ENCODE data around the gene CXCL6.

CXCL6 gene
- total RNA-seq, result 0 reads per million in 3 donors

DNA sequence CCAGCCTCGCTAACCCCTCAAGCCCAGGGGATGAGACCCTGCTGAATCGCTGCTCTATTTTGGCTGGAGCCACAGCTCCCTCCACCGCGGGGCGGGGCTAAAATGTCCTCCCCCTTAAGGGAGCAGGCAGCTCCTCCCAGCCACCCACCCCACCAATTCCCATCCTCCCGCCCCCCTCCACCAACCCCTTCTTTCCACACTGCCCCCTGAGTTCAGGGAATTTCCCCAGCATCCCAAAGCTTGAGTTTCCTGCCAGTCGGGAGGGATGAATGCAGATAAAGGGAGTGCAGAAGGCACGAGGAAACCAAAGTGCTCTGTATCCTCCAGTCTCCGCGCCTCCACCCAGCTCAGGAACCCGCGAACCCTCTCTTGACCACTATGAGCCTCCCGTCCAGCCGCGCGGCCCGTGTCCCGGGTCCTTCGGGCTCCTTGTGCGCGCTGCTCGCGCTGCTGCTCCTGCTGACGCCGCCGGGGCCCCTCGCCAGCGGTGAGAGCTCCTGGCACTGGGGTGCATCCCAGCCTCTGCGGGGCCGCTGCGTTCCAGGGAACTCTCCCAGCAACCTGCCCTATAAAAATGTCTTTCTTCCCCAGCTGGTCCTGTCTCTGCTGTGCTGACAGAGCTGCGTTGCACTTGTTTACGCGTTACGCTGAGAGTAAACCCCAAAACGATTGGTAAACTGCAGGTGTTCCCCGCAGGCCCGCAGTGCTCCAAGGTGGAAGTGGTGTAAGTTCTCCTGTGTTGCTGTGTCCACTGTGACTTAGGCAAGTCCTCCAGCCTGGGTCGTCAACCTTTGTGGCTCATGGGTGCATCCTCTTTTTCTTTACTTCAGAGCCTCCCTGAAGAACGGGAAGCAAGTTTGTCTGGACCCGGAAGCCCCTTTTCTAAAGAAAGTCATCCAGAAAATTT is at the start of gene CXCL6:
TSS of gene CXCL6 (plus strand) at position 306 of the 907 bp plus-strand sequence. CDS start at position 379, 73 bp downstream.
- no peaks in the 10 kb centered on the region for H3K9me3 ChIP-seq (ENCODE audit: control insufficient read depth, low read length)
- no peak within 1 kb of the TSS for H3K27ac ChIP-seq (ENCODE audit: insufficient read depth, low read length, poor library complexity, severe bottlenecking)
- H3K36me3 ChIP-seq (ENCODE audit: control insufficient read depth, insufficient read depth, low read length), result no peaks in the 10 kb centered on the region
- no peaks in the 10 kb centered on the region for H3K4me1 ChIP-seq (ENCODE audit: control insufficient read depth, insufficient read depth, low read length, poor library complexity, severe bottlenecking)
- DNase-seq, result no peak
- H3K4me3 ChIP-seq (ENCODE audit: insufficient read depth, low read depth, low read length, poor library complexity, severe bottlenecking), result no peak within 1 kb of the TSS
- no peaks in the 10 kb centered on the region for H3K27me3 ChIP-seq (replicated peaks; ENCODE audit: control insufficient read depth, insufficient read depth, low read length, poor library complexity, severe bottlenecking)

DNA sequence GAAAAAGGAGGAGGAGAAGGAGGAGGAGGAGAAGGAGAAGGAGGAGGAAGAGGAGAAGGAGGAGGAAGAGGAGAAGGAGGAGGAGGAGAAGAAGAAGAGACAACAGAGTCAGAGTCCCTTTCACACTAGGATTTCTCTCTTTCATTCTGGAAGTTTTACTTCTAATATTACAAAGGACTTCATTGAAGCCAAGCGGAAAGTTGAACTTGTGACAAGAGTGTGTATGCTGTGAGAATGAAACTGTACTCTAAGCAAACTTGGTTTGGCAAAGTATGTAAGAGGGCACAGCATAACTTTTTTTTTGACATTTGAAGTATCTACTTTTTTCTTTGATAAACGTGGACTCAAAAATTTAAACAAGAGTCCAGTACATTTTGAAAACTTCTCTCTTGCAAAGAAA is 48.1 kb upstream of the CXCL6 start:
- H3K4me1 ChIP-seq (ENCODE audit: control insufficient read depth, insufficient read depth, low read length, poor library complexity, severe bottlenecking), result no peaks in the 10 kb centered on the region
- no peaks in the 10 kb centered on the region for H3K9me3 ChIP-seq (ENCODE audit: control insufficient read depth, low read length)
- no peak overlapping the region for H3K27ac ChIP-seq (ENCODE audit: insufficient read depth, low read length, poor library complexity, severe bottlenecking)
- DNase-seq, result no peak
- no peak overlapping the region for H3K4me3 ChIP-seq (ENCODE audit: insufficient read depth, low read depth, low read length, poor library complexity, severe bottlenecking)
- H3K27me3 ChIP-seq (replicated peaks; ENCODE audit: control insufficient read depth, insufficient read depth, low read length, poor library complexity, severe bottlenecking), result no peaks in the 10 kb centered on the region
- H3K36me3 ChIP-seq (ENCODE audit: control insufficient read depth, insufficient read depth, low read length), result no peaks in the 10 kb centered on the region

DNA sequence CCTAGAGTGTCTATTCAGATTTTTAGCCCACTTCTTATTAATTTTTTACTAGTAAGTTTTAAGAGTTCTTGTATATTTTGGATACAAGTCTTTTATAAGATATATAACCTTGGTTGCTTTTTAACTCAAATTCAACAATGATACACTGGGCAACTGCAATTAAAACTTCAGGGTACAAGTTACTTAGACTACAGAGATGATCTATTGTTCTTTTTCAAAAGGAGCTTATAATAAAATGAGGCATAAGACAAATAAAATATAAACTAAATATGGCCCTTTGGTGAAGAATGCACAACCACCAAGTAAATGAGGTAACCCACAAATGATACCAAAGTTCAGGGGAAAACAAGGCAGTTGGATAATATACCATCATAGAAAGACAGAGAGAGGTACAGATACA is 37.6 kb upstream of the CXCL6 start:
- DNase-seq, result no peak
- H3K27ac ChIP-seq (ENCODE audit: insufficient read depth, low read length, poor library complexity, severe bottlenecking), result no peak overlapping the region

DNA sequence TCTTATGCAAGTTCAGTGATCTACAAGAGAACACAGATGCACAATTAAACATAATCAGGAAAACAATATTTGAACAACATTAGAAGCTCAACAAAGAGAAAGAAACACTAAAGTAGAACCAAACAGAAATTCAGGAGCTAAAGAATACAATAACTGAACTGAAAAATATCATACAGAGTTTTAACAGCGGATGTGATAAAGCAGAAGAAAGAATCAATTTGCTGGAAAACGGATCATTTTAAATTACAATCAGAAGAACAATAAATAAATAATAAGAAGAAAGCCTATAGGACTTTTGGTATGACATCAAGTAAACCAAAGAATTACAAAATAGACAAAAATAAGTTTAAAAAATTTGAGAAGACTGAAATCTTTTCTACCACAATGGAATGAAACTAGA is 36.3 kb upstream of the CXCL6 start:
- Histone ChIP-seq H3K4me3 (ENCODE audit: insufficient read depth, low read depth, low read length, poor library complexity, severe bottlenecking) (no peak overlapping the region), H3K4me1 (ENCODE audit: control insufficient read depth, insufficient read depth, low read length, poor library complexity, severe bottlenecking) (no peaks in the 10 kb centered on the region), H3K9me3 (ENCODE audit: control insufficient read depth, low read length) (no peaks in the 10 kb centered on the region), H3K27ac (ENCODE audit: insufficient read depth, low read length, poor library complexity, severe bottlenecking) (no peak overlapping the region), H3K27me3 (replicated peaks; ENCODE audit: control insufficient read depth, insufficient read depth, low read length, poor library complexity, severe bottlenecking) (no peaks in the 10 kb centered on the region), H3K36me3 (ENCODE audit: control insufficient read depth, insufficient read depth, low read length) (no peaks in the 10 kb centered on the region)
- DNase-seq, result no peak

More for the DNA sequence above, 37.6 kb upstream of the CXCL6 start:
- no peak overlapping the region for H3K4me3 ChIP-seq (ENCODE audit: insufficient read depth, low read depth, low read length, poor library complexity, severe bottlenecking)
- H3K9me3 ChIP-seq (ENCODE audit: control insufficient read depth, low read length), result no peaks in the 10 kb centered on the region
- no peaks in the 10 kb centered on the region for H3K36me3 ChIP-seq (ENCODE audit: control insufficient read depth, insufficient read depth, low read length)
- no peaks in the 10 kb centered on the region for H3K4me1 ChIP-seq (ENCODE audit: control insufficient read depth, insufficient read depth, low read length, poor library complexity, severe bottlenecking)
- no peaks in the 10 kb centered on the region for H3K27me3 ChIP-seq (replicated peaks; ENCODE audit: control insufficient read depth, insufficient read depth, low read length, poor library complexity, severe bottlenecking)

DNA sequence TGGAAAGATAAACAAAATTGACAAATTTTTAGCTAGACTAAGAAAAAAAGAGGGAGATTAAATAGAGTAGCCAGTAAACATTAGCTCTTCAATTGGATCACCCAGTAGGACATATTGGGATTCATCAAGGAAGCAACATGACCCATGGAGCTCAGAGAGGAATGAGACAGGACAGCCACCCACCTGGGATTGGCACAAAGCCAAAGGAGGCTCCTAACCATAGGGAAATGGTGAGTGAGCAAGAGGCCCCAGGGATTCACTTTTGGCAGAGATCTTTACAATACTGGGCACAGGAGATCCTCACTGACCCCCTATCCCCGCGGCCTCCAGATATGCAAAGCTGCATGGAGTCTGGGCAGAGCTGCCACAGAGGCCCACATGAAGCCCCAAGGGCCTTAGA is 34.8 kb upstream of the CXCL6 start:
- Histone ChIP-seq H3K9me3 (ENCODE audit: control insufficient read depth, low read length) (no peaks in the 10 kb centered on the region), H3K36me3 (ENCODE audit: control insufficient read depth, insufficient read depth, low read length) (no peaks in the 10 kb centered on the region), H3K27me3 (replicated peaks; ENCODE audit: control insufficient read depth, insufficient read depth, low read length, poor library complexity, severe bottlenecking) (no peaks in the 10 kb centered on the region), H3K4me3 (ENCODE audit: insufficient read depth, low read depth, low read length, poor library complexity, severe bottlenecking) (no peak overlapping the region), H3K27ac (ENCODE audit: insufficient read depth, low read length, poor library complexity, severe bottlenecking) (no peak overlapping the region), H3K4me1 (ENCODE audit: control insufficient read depth, insufficient read depth, low read length, poor library complexity, severe bottlenecking) (no peaks in the 10 kb centered on the region)
- DNase-seq, result no peak

DNA sequence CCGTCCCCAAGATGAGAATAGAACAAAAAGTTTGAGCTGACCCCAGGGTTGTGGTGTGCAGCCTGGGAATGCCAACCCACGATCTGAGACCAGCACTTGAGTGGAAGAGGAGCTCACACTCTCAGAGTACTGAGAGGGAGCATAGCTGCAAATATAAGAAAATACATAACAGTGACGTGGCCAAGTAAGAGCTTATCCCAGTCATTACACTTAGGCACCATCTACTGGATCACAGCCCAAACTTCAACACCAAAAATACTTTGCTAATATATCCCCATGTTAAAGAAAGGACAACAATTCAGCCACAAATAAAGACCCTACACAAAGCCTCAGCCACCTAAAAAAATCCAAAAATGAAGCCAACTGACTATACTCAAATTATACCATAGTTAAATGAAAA is 33.3 kb upstream of the CXCL6 start:
- Histone ChIP-seq H3K4me3 (ENCODE audit: insufficient read depth, low read depth, low read length, poor library complexity, severe bottlenecking) (no peak overlapping the region), H3K27me3 (replicated peaks; ENCODE audit: control insufficient read depth, insufficient read depth, low read length, poor library complexity, severe bottlenecking) (no peaks in the 10 kb centered on the region), H3K36me3 (ENCODE audit: control insufficient read depth, insufficient read depth, low read length) (no peaks in the 10 kb centered on the region), H3K9me3 (ENCODE audit: control insufficient read depth, low read length) (no peaks in the 10 kb centered on the region), H3K4me1 (ENCODE audit: control insufficient read depth, insufficient read depth, low read length, poor library complexity, severe bottlenecking) (no peaks in the 10 kb centered on the region), H3K27ac (ENCODE audit: insufficient read depth, low read length, poor library complexity, severe bottlenecking) (no peak overlapping the region)
- no peak for DNase-seq

DNA sequence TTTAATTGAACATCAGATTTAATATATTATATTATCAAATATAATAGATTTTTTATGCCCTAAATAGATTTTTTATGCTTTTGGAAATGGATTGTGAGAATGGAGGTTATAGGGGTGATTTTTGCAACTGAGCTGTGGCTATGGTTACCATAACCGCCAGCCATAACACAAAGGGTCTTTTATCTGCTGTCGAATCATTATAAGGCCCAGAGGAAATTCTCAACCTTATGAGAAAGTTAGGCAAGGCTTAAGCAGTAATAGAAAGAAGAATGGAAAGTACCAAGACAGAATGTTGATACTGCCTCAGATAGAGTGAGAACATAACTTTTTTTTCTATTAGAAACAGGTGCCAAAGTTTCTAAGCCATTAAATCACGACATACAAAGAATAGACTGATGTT is 26.3 kb upstream of the CXCL6 start:
- no peaks in the 10 kb centered on the region for H3K4me1 ChIP-seq (ENCODE audit: control insufficient read depth, insufficient read depth, low read length, poor library complexity, severe bottlenecking)
- H3K9me3 ChIP-seq (ENCODE audit: control insufficient read depth, low read length), result no peaks in the 10 kb centered on the region
- no peaks in the 10 kb centered on the region for H3K27me3 ChIP-seq (replicated peaks; ENCODE audit: control insufficient read depth, insufficient read depth, low read length, poor library complexity, severe bottlenecking)
- no peak for DNase-seq
- no peak overlapping the region for H3K27ac ChIP-seq (ENCODE audit: insufficient read depth, low read length, poor library complexity, severe bottlenecking)
- no peak overlapping the region for H3K4me3 ChIP-seq (ENCODE audit: insufficient read depth, low read depth, low read length, poor library complexity, severe bottlenecking)
- no peaks in the 10 kb centered on the region for H3K36me3 ChIP-seq (ENCODE audit: control insufficient read depth, insufficient read depth, low read length)

DNA sequence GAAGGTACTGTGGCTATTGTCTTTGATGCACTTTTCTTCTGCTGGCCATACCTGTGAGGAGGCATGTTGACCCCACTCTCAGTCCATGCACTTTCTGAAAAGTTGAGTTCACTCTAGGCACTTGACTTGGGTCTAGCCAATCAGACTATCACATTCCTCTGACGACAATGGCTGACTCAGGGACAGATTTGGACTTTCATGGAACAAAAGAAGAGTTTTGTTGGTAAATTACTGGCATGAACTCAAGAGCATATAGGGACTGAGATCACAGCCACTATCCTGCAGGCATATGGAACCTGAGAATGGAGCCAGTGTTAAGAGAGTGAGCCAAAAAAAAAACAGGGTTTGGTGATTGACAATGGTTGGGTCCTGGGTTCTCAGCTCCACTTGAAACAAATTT is 24.6 kb upstream of the CXCL6 start:
- Histone ChIP-seq H3K4me1 (ENCODE audit: control insufficient read depth, insufficient read depth, low read length, poor library complexity, severe bottlenecking) (no peaks in the 10 kb centered on the region), H3K9me3 (ENCODE audit: control insufficient read depth, low read length) (no peaks in the 10 kb centered on the region)
- no peak for DNase-seq

DNA sequence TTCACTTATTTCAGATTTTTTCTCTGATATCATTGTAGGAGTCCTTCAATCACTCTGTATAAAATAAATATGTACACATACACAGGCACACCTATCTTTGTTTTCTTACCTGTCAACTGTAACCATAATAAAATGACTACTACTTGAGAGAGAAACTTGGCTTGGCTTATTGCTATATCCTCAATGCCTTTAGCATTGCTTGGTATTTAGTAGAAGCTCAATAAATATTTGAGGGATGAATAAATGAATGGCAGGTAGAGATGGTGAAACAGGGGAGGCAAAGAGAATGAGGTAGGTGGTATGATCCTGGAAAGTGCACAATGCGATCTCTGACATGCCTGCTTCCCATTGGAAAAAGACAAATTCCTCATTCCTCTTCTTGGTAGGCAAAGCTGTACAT is 21.8 kb upstream of the CXCL6 start:
- no peaks in the 10 kb centered on the region for H3K27me3 ChIP-seq (replicated peaks; ENCODE audit: control insufficient read depth, insufficient read depth, low read length, poor library complexity, severe bottlenecking)
- no peak overlapping the region for H3K4me3 ChIP-seq (ENCODE audit: insufficient read depth, low read depth, low read length, poor library complexity, severe bottlenecking)
- no peaks in the 10 kb centered on the region for H3K9me3 ChIP-seq (ENCODE audit: control insufficient read depth, low read length)
- no peak for DNase-seq
- no peaks in the 10 kb centered on the region for H3K4me1 ChIP-seq (ENCODE audit: control insufficient read depth, insufficient read depth, low read length, poor library complexity, severe bottlenecking)
- H3K36me3 ChIP-seq (ENCODE audit: control insufficient read depth, insufficient read depth, low read length), result no peaks in the 10 kb centered on the region
- no peak overlapping the region for H3K27ac ChIP-seq (ENCODE audit: insufficient read depth, low read length, poor library complexity, severe bottlenecking)

More for the DNA sequence above, 24.6 kb upstream of the CXCL6 start:
- H3K27me3 ChIP-seq (replicated peaks; ENCODE audit: control insufficient read depth, insufficient read depth, low read length, poor library complexity, severe bottlenecking), result no peaks in the 10 kb centered on the region
- no peaks in the 10 kb centered on the region for H3K36me3 ChIP-seq (ENCODE audit: control insufficient read depth, insufficient read depth, low read length)
- H3K4me3 ChIP-seq (ENCODE audit: insufficient read depth, low read depth, low read length, poor library complexity, severe bottlenecking), result no peak overlapping the region
- no peak overlapping the region for H3K27ac ChIP-seq (ENCODE audit: insufficient read depth, low read length, poor library complexity, severe bottlenecking)

DNA sequence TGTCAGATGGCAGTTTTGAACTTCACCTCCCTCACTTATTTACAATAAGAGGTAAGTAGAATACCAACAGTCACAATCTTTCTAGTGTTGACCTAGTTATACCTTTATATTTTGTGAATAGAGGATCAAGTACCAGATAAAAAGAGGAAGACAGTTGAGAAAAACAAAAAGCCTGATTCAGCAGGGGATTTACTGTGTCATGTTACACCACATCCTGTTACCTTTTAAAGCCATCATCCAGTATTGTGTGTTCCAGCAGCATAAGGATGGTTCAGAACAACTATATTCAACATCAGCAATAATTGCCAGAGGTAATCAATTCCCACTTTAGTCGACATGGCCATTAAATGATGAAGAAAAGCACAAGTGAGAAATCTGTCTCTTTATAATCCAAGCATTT is 21.3 kb upstream of the CXCL6 start:
- no peaks in the 10 kb centered on the region for H3K4me1 ChIP-seq (ENCODE audit: control insufficient read depth, insufficient read depth, low read length, poor library complexity, severe bottlenecking)
- no peak overlapping the region for H3K4me3 ChIP-seq (ENCODE audit: insufficient read depth, low read depth, low read length, poor library complexity, severe bottlenecking)
- H3K27me3 ChIP-seq (replicated peaks; ENCODE audit: control insufficient read depth, insufficient read depth, low read length, poor library complexity, severe bottlenecking), result no peaks in the 10 kb centered on the region
- no peaks in the 10 kb centered on the region for H3K36me3 ChIP-seq (ENCODE audit: control insufficient read depth, insufficient read depth, low read length)
- DNase-seq, result no peak
- H3K9me3 ChIP-seq (ENCODE audit: control insufficient read depth, low read length), result no peaks in the 10 kb centered on the region
- H3K27ac ChIP-seq (ENCODE audit: insufficient read depth, low read length, poor library complexity, severe bottlenecking), result no peak overlapping the region

All from effector memory CD4-positive, alpha-beta T cell (primary cell).